Adrenal gland (tissue), 12 donors: ENCODE data around the gene ASPDH. TPM values are rescaled to one million over a fixed set of nuclear protein-coding genes. Genes with fewer than 3 reads are reported as not detected.

Experiments
- DNase-seq, 7 donors: peaks; one replicate each; pipeline ENCODE4 v3.0.0-alpha.2; 2019 to 2020
- H3K27ac ChIP-seq, 5 donors: fragments of 200-600 bp; sonication (generic) in 4 of 5; 1 replicate in 3 of 5; 2 replicates in 2 of 5; pipeline versions ENCODE4 v1.5.1 to v1.8.0; 2016 to 2020; ENCODE audit warnings: mild to moderate bottlenecking in 1 of 5
- H3K27me3 ChIP-seq: fragments of 200-600 bp; 2 replicates; pipeline ENCODE4 v1.8.0; 2021
- H3K36me3 ChIP-seq, 2 donors: fragments of 200-600 bp; replicated peaks in 1 of 2; 1 replicate in 1 of 2; 2 replicates in 1 of 2; pipeline versions ENCODE4 v1.5.1 to v1.8.0; 2018 to 2022
- H3K4me1 ChIP-seq, 2 donors: fragments of 200-600 bp; replicated peaks in 1 of 2; 1 replicate in 1 of 2; 2 replicates in 1 of 2; pipeline versions ENCODE4 v1.5.1 to v1.8.0; 2018 to 2021
- H3K4me3 ChIP-seq, 4 donors: fragments of 200-600 bp; sonication (generic) in 3 of 4; one replicate each; pipeline ENCODE4 v1.5.1; 2016 to 2018
- H3K9me3 ChIP-seq, 3 donors: fragments of 200-600 bp; sonication (generic) in 1 of 3; replicated peaks in 1 of 3; 1 replicate in 2 of 3; 2 replicates in 1 of 3; pipeline versions ENCODE4 v1.5.1 to v1.8.0; 2016 to 2021
- POLR2A ChIP-seq, 2 donors: fragments of 450-650 bp; IDR thresholded peaks; one replicate each; pipeline ENCODE4 v1.6.1; 2017; ENCODE audit warnings: antibody characterized with exemption in 2 of 2, mild to moderate bottlenecking in 2 of 2, moderate library complexity in 1 of 2
- WGBS, 4 donors: extraction: QIAGEN DNeasy Blood & Tissue Kit in 2 of 4; methylation state at CpG; one replicate each; pipeline versions ENCODE4 v1.1.5 to v1.1.7; 2013 to 2017; 5-methylcytosine and 5-hydroxymethylcytosine counted together
- intact Hi-C, 2 donors: fragments of 100-400 bp; cut with DNase I; formaldehyde crosslinking; loops; one replicate each; pipeline versions ENCODE4 v1.14.1 to v1.15.0; 2022 to 2023
- polyA plus RNA-seq, 3 donors: library from polyadenylated mRNA; stranded (reverse); fragments of 200-250 nt in 2 of 3; fragments of 350-450 nt in 1 of 3; fragmentation: Illumina TruSeq in 1 of 3; extraction: RNeasy Lipid Tissue Mini Kit (QIAGEN cat#74804) in 1 of 3; gene quantifications; one replicate each; pipeline ENCODE4 v1.2.3, GENCODE V29; 2013 to 2014
- total RNA-seq, 9 donors: library from RNA; depleted of rRNA in 4 of 9; stranded (reverse); fragments of >200 nt in 4 of 9; fragments of 120-200 nt in 1 of 9; fragmentation: NEBNext Ultra II Directional in 1 of 9; extraction: Animal tissue kit (Norgen Biotek cat#: 25700) in 1 of 9; gene quantifications; one replicate each; pipeline versions ENCODE4 v1.1.0 to v1.2.4, GENCODE V29; 2013 to 2023
- TF ChIP-seq, protein P1 (sequence below), 6 experiments: fragments of 450-650 bp in 4 of 6; fragments of 200-600 bp in 2 of 6; sonication (generic) in 1 of 6; IDR thresholded peaks; 1 replicate in 5 of 6; 2 replicates in 1 of 6; pipeline versions ENCODE4 v1.5.1 to v1.8.0; 2016 to 2021; ENCODE audit warnings: antibody characterized with exemption in 6 of 6, mild to moderate bottlenecking in 2 of 6, moderate library complexity in 1 of 6
- donor health status: healthy with polysubstance abuse.
- donor health status: Bipolar disorder and iron deficiency.
- donor health status: DM: yes; HTN: yes; CAD: no.
- donor health status: DM: no; HTN: no; CAD: no.
- donor health status: DM: no; HTN: no; CAD: no.
- donor health status: DM: yes; HTN: yes; CAD: no.

ASPDH gene
- total and polyA plus RNA-seq, 12 donors: 0.38 to 30.5 (median 1.7) TPM; not detected in 4

GRCh38 chr19:50500753-50501151 is 13.0 kb downstream of the ASPDH start:
- no peak overlapping the region for H3K27ac ChIP-seq
- no peaks in the 10 kb centered on the region for H3K36me3 ChIP-seq
- H3K27me3 ChIP-seq: no peaks in the 10 kb centered on the region
- H3K4me3 ChIP-seq: no peak overlapping the region
- WGBS, 4 donors: 53 to 65% (median 59%) methylated on average over 6 to 10 of the region's 10 CpGs
- H3K4me1 ChIP-seq: no peaks in the 10 kb centered on the region
- no peak for TF ChIP-seq POLR2A (IDR thresholded peaks at IDR 0.05)
- TF ChIP-seq, protein P1, sequence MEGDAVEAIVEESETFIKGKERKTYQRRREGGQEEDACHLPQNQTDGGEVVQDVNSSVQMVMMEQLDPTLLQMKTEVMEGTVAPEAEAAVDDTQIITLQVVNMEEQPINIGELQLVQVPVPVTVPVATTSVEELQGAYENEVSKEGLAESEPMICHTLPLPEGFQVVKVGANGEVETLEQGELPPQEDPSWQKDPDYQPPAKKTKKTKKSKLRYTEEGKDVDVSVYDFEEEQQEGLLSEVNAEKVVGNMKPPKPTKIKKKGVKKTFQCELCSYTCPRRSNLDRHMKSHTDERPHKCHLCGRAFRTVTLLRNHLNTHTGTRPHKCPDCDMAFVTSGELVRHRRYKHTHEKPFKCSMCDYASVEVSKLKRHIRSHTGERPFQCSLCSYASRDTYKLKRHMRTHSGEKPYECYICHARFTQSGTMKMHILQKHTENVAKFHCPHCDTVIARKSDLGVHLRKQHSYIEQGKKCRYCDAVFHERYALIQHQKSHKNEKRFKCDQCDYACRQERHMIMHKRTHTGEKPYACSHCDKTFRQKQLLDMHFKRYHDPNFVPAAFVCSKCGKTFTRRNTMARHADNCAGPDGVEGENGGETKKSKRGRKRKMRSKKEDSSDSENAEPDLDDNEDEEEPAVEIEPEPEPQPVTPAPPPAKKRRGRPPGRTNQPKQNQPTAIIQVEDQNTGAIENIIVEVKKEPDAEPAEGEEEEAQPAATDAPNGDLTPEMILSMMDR (IDR thresholded peaks at IDR 0.05): no peak
- no peak for DNase-seq
- intact Hi-C loops: no loop called here
- no peaks in the 10 kb centered on the region for H3K9me3 ChIP-seq

DNA sequence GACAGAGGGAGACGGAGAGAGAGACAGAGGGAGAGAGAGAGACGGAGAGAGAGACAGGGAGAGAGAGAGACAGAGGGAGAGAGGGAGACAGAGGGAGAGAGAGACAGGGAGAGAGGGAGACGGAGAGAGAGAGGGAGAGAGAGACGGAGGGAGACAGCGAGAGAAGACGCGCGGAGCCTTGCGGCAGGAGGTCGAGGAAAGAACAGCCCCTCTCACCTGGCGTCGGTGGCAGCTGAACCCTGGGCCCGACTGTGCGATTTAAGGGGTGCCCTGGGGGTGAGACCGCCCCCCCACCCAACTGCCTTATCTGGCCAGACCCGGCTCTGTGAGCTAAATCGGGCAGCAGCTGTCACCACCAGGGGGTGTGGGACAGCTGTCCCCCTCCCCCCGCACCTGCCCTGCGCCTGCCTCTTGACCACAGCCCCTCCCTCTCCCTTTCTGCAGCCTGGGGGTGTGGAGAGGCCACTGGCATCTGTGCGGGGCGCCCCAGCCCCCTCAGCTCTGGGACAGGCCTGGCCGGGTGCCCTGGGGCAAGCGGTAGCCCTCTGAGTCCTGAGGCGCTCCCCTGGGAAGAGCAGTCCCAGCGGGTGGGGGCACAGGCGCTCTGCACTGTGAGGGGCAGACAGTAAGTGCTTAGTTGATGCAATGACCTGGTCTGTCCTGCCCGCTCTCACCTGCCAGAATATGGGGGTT is 13.5 kb downstream of the ASPDH start:
- Histone ChIP-seq H3K27ac (no peak overlapping the region), H3K27me3 (no peaks in the 10 kb centered on the region), H3K4me3 (no peak overlapping the region), H3K9me3 (no peaks in the 10 kb centered on the region), H3K36me3 (no peaks in the 10 kb centered on the region), H3K4me1 (no peaks in the 10 kb centered on the region)
- DNase-seq: no peak
- WGBS, 4 donors: 24 to 33% (median 30%) methylated on average over 17 to 27 of the region's 27 CpGs
- TF ChIP-seq, protein P1 (IDR thresholded peaks at IDR 0.05): no peak
- TF ChIP-seq POLR2A (IDR thresholded peaks at IDR 0.05): no peak
- intact Hi-C loops: no loop called here

GRCh38 chr19:50498219-50499056 is 15.3 kb downstream of the ASPDH start:
- 62 to 74% (median 65%) methylated on average over 11 of the region's 11 CpGs for WGBS, 4 donors

GRCh38 chr19:50497022-50497405 is 16.7 kb downstream of the ASPDH start:
- Histone ChIP-seq H3K27ac (no peak overlapping the region), H3K36me3 (no peaks in the 10 kb centered on the region), H3K9me3 (no peaks in the 10 kb centered on the region), H3K4me3 (no peak overlapping the region), H3K4me1 (no peaks in the 10 kb centered on the region), H3K27me3 (no peaks in the 10 kb centered on the region)
- intact Hi-C loops: no loop called here
- WGBS, 4 donors: 62 to 64% (median 63%) methylated on average over 8 of the region's 8 CpGs
- no peak for DNase-seq
- TF ChIP-seq, protein P1 (IDR thresholded peaks at IDR 0.05): no peak
- TF ChIP-seq POLR2A (IDR thresholded peaks at IDR 0.05): no peak

More at GRCh38 chr19:50498219-50499056, 15.3 kb downstream of the ASPDH start:
- Histone ChIP-seq H3K4me3 (no peak overlapping the region), H3K4me1 (no peaks in the 10 kb centered on the region), H3K9me3 (no peaks in the 10 kb centered on the region), H3K27me3 (no peaks in the 10 kb centered on the region), H3K36me3 (no peaks in the 10 kb centered on the region), H3K27ac (no peak overlapping the region)
- no peak for DNase-seq
- intact Hi-C loops: no loop called here
- TF ChIP-seq, protein P1 (IDR thresholded peaks at IDR 0.05): no peak
- TF ChIP-seq POLR2A (IDR thresholded peaks at IDR 0.05): no peak
